ENCODE data around the gene KCTD19. TPM values are rescaled to one million over a fixed set of nuclear protein-coding genes. Genes with fewer than 3 reads are reported as not detected.

KCTD19 gene
- total and polyA plus RNA-seq, 8 donors: 0.73 to 13.1 (median 7.7) TPM; not detected in 1

DNA sequence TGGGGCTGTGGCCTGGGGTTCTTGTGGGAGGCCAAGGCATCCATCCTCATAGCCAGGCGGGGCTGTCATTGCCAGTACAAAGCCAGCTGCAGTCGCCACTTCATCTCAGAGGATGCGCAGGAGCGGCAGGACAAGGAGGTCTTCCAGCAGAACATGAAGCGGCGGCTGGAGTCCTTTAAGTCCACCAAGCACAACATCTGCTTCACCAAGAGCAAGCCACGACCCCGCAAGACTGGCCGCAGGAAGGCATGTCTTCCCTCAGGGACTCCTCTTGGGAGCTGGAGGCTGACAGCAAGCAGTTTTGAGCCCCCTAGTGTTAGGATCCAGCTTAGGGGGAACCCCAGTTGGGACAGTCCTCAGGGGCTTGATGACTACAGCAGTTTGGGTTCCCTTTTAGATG, 62.3 kb downstream of the KCTD19 start:
- Histone ChIP-seq H3K4me1 (peaks cover 0 to 5% of the 10 kb centered on the region in 2 donors), H3K36me3 (no peaks in the 10 kb centered on the region), H3K4me3 (no peak overlapping the region), H3K9me3 (no peaks in the 10 kb centered on the region), H3K27me3 (no peaks in the 10 kb centered on the region), H3K27ac (no peak overlapping the region)
- intact Hi-C loops (cut with DNase I): no loop called here
- no peak for ATAC-seq
- no peak for DNase-seq
- TF ChIP-seq, protein P1, sequence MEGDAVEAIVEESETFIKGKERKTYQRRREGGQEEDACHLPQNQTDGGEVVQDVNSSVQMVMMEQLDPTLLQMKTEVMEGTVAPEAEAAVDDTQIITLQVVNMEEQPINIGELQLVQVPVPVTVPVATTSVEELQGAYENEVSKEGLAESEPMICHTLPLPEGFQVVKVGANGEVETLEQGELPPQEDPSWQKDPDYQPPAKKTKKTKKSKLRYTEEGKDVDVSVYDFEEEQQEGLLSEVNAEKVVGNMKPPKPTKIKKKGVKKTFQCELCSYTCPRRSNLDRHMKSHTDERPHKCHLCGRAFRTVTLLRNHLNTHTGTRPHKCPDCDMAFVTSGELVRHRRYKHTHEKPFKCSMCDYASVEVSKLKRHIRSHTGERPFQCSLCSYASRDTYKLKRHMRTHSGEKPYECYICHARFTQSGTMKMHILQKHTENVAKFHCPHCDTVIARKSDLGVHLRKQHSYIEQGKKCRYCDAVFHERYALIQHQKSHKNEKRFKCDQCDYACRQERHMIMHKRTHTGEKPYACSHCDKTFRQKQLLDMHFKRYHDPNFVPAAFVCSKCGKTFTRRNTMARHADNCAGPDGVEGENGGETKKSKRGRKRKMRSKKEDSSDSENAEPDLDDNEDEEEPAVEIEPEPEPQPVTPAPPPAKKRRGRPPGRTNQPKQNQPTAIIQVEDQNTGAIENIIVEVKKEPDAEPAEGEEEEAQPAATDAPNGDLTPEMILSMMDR (IDR thresholded peaks at IDR 0.05): no peak

DNA sequence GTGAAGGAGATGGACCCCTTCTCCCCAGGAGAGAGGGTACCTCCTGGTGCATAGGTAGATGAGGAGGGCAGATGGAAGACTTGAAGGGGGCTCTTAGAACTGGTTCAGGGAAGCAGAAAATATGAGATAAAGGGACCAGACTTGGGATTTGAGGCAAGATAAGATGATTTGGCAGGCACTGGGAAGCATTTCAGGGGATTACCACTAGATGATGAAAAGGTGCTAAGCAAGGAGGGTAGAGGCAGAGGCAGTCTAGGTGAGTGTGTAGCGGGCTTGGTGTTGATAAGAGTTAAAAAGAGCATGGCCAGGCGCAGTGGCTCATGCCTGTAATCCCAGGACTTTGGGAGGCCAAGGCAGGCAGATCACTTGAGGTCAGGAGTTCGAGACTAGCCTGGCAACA, 63.3 kb downstream of the KCTD19 start:
- peaks cover 0 to 4% of the 10 kb centered on the region in 2 donors for H3K4me1 ChIP-seq
- TF ChIP-seq, protein P1 (IDR thresholded peaks at IDR 0.05): no peak
- no peaks in the 10 kb centered on the region for H3K36me3 ChIP-seq
- H3K4me3 ChIP-seq: no peak overlapping the region
- H3K27ac ChIP-seq: no peak overlapping the region
- H3K9me3 ChIP-seq: no peaks in the 10 kb centered on the region
- intact Hi-C loops (cut with DNase I): no loop called here
- DNase-seq: no peak
- no peaks in the 10 kb centered on the region for H3K27me3 ChIP-seq
- ATAC-seq: no peak

DNA sequence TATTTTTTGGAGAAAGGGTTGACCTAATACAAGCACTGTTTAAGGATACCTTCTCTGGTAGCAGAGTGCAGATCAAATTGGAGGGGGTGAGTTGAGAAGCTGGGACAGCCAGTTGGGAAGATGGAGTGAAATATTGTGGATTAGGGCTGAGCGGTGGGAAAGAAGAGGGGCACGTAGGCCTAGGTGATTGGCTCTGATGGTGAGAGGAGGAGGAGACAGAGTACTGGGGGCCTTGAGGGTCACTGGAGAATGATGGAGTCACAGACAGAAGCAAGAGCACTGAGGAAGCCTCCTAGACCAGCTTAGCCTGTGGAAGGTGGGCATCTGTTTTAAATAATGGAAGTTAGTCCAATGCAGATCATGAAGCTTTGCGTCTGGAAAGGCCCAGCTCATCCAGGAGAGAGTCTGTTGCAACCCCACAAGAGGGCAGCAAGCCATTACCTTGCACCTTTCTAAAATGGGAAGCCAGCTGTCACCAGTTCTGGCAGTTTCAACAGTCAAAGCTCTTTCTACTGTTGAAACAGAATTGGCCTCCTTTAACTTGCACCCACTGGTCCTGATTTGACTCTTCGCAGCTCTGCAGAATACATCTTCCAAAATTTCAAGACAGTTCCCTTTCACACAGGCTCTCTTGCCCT, 66.0 kb downstream of the KCTD19 start:
- intact Hi-C loops (cut with DNase I): no loop called here
- Histone ChIP-seq H3K4me1 (no peaks in the 10 kb centered on the region), H3K27ac (no peak overlapping the region), H3K9me3 (no peaks in the 10 kb centered on the region), H3K36me3 (no peaks in the 10 kb centered on the region), H3K4me3 (no peak overlapping the region), H3K27me3 (no peaks in the 10 kb centered on the region)
- peak; percentile 89 for ATAC-seq
- TF ChIP-seq, protein P1 (IDR thresholded peaks at IDR 0.05): peak; percentile 20 to 35
- peak in 1 of 4 donors; percentile 54 for DNase-seq

DNA sequence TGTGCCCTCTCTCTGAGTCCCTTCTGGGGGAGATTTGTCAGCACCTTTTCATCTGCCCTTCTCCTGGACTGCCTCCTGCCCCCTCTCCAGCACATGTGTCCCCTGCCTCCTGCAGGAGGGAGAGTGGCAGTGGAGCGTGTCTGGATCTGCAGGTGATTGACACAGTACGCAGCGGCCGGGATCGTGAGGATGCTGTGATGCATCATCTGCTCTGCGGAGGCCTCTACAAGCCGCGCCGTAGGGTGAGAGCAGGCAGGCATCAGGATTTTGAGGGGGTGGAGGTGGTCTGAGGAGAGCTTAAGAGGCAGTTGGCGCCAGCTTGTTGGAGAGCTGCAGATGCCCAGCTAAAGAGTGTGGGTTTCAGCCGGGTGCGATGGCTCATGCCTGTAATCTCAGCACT, 66.8 kb downstream of the KCTD19 start:
- Histone ChIP-seq H3K27ac (no peak overlapping the region), H3K36me3 (no peaks in the 10 kb centered on the region), H3K9me3 (no peaks in the 10 kb centered on the region), H3K4me3 (no peak overlapping the region), H3K27me3 (no peaks in the 10 kb centered on the region), H3K4me1 (no peaks in the 10 kb centered on the region)
- TF ChIP-seq, protein P1 (IDR thresholded peaks at IDR 0.05): no peak
- intact Hi-C loops (cut with DNase I): no loop called here
- DNase-seq (no peak), ATAC-seq (no peak)

DNA sequence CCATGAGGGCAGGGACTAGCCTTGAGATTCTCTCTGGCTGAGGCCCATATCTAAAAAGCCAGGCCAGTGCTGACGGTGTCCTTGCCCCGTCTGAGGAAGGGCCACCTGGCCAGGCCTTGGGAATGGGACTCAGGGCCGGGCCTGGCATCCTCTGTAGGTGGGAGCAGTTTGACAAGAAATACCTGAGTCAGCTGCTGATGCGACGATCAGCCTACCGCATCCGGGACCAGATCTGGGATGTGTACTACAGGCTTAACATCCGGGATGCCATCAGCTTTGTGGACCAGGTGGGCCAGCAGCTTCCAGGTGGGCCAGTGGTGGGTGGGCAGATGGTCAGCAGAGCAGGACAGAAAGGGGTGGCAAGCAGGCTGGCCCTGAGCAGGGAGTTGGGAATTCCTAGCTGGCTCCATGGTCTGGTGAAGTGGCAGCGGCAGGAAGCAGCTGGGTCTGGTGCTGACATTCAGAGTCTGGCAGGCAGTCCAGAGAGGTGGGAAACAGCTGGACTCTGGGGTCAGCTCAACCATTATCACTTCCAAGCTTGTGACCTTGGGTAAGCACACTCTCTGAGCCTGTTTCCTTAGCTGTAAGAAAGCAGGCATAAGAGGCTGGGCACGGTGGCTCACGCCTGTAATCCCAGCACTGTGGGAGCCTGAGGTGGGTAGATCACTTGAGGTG, 68.2 kb downstream of the KCTD19 start:
- no peak for DNase-seq
- intact Hi-C loops (cut with DNase I): no loop called here

More for the DNA sequence above, 68.2 kb downstream of the KCTD19 start:
- no peaks in the 10 kb centered on the region for H3K36me3 ChIP-seq
- no peak overlapping the region for H3K4me3 ChIP-seq
- no peaks in the 10 kb centered on the region for H3K4me1 ChIP-seq
- no peak overlapping the region for H3K27ac ChIP-seq
- H3K9me3 ChIP-seq: no peaks in the 10 kb centered on the region
- TF ChIP-seq, protein P1 (IDR thresholded peaks at IDR 0.05): no peak
- H3K27me3 ChIP-seq: no peaks in the 10 kb centered on the region
- no peak for ATAC-seq

Measured in left lung (tissue), 10 donors.